C4-2B (cell line): ENCODE data around the gene TMEM231.
"Not testable (repeated sequence)": the region's sequence is repeated elsewhere in the genome, so short reads cannot be mapped to it uniquely, and the experiment has no call there.

Experiments
- H3K27ac ChIP-seq: fragments of 450-650 bp; 2 replicates; pipeline ENCODE4 v1.5.1; 2017
- ZFX ChIP-seq: fragments of 450-650 bp; IDR thresholded peaks from 2 replicates; pipeline ENCODE4 v1.6.1; 2017
- TF ChIP-seq, protein P1 (sequence below): fragments of 450-650 bp; conservative IDR thresholded peaks from 2 replicates; pipeline ENCODE4 v1.5.1; 2017; ENCODE audit warnings: mild to moderate bottlenecking

The TMEM231 gene, protein sequence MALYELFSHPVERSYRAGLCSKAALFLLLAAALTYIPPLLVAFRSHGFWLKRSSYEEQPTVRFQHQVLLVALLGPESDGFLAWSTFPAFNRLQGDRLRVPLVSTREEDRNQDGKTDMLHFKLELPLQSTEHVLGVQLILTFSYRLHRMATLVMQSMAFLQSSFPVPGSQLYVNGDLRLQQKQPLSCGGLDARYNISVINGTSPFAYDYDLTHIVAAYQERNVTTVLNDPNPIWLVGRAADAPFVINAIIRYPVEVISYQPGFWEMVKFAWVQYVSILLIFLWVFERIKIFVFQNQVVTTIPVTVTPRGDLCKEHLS

DNA sequence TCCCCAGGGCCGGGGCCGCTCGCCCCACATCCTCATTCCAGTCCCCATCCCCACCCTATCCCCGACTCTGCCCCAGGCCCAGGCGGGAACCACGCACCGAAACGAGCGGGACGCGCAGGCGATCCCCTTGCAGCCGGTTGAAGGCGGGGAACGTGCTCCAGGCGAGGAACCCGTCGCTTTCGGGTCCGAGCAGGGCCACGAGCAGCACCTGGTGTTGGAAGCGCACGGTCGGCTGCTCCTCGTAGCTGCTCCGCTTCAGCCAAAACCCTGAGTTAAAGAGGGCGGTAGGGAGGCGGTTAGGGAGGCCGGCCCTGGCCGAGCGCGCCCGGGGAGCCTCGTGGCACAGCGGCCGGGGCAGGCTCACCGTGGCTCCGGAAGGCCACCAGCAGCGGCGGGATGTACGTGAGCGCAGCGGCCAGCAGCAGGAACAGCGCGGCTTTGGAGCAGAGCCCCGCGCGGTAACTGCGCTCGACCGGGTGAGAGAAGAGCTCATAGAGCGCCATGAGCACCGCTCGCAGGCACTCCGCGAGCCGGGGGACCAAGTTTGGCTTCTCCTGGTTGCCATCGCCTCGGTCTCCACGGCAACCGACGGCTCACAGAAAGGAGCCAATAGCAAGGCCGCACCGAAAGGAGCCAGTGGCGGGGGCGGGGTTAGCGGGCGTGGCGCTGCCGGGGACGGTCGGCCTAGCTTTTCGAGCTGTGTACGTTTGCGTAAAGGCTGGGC lies at the start of gene TMEM231:
Gene TMEM231, minus strand, starts transcription at position 546 of the 724 bp plus-strand sequence. Its CDS starts 43 bp downstream, at position 503.
- peak; percentile 44; the same call in 1 of the 2 replicates for TF ChIP-seq ZFX
- TF ChIP-seq, protein P1, sequence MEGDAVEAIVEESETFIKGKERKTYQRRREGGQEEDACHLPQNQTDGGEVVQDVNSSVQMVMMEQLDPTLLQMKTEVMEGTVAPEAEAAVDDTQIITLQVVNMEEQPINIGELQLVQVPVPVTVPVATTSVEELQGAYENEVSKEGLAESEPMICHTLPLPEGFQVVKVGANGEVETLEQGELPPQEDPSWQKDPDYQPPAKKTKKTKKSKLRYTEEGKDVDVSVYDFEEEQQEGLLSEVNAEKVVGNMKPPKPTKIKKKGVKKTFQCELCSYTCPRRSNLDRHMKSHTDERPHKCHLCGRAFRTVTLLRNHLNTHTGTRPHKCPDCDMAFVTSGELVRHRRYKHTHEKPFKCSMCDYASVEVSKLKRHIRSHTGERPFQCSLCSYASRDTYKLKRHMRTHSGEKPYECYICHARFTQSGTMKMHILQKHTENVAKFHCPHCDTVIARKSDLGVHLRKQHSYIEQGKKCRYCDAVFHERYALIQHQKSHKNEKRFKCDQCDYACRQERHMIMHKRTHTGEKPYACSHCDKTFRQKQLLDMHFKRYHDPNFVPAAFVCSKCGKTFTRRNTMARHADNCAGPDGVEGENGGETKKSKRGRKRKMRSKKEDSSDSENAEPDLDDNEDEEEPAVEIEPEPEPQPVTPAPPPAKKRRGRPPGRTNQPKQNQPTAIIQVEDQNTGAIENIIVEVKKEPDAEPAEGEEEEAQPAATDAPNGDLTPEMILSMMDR: no peak
- peak within 1 kb of the TSS; percentile 69 for H3K27ac ChIP-seq

DNA sequence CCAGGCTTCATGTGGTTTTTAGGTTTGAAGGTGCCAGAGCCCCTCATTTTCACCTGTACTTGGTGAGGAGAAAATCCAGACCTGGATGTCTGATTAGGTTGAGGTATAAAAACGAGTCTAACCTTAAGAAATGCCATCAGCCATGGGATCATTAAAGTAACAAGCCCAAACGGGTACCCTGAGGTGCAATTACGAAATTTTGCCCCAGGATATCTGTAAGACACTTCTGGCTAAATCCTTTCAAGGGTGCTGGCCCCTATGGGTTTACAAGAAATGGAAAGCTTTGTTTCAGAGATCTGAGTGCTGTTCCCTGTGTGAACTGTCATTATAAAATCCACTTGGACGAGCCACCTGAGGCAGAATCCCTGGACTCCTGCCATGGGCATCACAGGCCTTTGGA lies 47.2 kb upstream of the TMEM231 start:
- no peak overlapping the region for H3K27ac ChIP-seq
- TF ChIP-seq, protein P1: no peak
- TF ChIP-seq ZFX: no peak

DNA sequence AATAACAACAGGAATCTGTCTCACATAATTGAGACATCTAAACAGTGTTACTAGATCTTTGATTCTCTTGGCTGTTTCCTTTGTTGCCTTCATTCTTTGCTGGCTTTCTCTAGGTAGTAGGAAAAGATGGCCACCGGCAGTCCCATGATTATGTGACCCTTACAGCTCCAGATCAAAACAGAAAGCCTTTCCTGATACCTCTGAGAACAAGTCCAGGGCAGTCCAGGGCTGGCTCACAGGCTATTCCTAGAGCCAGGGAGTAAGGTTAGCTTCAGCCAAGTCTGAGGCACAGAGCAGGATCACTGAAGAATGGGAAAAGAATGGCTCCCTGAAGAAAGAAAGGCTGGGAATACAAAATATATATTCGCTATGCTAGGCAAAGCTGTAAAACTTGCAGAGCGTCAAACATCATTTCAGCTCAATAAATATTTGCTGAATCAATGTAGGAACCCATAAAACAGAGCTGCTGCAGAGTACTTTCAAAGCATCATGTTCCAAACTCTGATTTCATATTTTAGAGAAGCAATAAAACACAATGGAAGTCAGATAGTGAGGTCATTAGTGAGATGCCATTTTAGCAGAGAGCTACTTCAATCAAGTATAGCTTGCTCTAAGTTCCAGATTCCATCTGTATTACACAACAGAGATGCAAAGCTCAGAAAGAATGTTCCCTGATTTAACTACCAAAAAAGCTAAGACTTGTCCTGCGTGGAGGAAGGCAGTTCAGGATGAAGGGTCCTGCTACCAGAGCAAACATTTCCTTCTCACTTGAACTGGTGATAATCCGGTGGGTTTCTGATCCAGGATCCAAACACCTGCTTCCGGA lies 43.6 kb upstream of the TMEM231 start:
- TF ChIP-seq, protein P1: no peak
- peak overlapping the region; percentile 83 for H3K27ac ChIP-seq

DNA sequence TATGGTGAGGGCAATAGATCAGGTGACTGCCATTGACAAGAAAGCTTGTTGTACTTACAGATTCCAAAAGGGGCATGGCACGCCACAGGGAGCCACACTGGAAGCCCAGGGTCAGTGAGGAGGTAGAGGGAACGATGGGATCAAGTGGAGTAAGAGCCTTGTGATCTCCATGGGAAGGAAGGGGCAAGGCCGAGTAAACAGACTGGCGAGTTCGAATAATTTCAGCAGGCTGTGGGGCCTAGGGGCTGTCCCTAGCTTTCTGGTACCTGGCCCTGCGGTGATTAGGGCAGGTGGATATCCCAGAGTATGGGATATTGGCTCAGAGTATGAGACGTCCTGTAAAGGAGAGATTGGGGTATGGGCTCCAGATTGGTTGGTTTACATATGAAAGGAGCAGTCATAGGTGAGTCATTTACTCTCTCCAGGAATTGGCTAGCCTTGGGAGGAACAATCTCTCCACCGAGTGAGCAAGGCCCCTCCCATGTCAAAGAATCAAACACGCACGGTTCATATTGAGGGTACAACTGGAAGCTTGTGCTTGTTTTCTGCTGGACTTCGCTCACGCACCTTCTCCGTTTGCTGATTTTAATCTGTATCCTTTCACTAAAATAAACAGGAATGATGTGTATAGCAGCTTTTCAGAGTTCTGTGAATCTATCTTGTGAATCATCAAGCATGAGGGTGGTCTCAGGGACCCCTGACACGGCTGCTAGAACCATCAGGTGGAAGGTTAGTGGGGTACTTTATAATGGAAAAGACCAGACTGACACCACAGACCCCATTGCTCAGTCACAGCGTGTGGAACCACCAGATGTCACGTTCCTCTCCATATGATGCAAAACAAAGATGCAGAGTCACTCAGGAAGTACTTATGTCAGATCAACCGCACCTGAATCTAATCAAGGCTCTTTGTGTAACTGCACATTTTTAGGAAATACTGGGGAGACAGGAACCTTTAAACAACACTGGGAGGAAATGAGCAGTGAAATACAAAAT lies 38.1 kb upstream of the TMEM231 start:
- no peak for TF ChIP-seq ZFX
- TF ChIP-seq, protein P1: no peak
- H3K27ac ChIP-seq: no peak overlapping the region

DNA sequence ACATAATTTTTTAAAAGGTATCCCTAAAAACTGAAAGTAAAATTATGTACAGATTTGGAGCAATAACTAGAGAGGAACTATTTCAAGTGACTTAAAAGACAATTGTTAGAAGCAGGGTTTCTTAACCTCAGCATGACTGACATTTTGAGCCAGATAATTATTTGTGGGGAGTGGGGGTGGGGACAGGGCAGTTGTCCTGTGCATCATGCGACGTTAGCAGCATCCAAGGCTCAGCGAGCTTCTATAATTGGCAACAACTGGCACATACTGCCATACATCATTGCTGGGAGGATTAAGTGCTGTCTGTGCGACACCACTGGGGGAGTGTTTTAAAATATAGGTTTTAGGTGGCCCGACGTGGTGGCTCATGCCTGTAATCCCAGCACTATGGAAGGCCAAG lies 37.3 kb upstream of the TMEM231 start:
- TF ChIP-seq ZFX: no peak
- TF ChIP-seq, protein P1: no peak
- no peak overlapping the region for H3K27ac ChIP-seq

DNA sequence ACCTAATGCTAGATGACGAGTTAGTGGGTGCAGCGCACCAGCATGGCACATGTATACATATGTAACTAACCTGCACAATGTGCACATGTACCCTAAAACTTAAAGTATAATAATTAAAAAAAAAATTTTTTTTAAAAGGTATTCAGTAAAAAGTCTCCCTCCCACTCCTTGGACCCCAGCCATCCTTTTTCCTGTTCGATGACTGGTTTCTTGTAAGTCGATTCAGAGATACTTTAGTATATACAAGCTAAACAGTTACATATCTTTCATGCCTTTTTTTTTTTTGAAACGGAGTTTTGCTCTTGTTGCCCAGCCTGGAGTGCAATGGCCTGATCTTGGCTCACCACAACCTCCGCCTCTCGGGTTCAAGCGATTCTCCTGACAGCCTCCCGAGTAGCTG lies 35.9 kb upstream of the TMEM231 start:
- not testable (repeated sequence) for H3K27ac ChIP-seq
